Activated CD4-positive, alpha-beta T cell treated with anti-CD3 and anti-CD28 coated beads for 1 hour (primary cell): ENCODE data around the gene ZNF770.
"Not testable (repeated sequence)": the region's sequence is repeated elsewhere in the genome, so short reads cannot be mapped to it uniquely, and the experiment has no call there.

Experiments used
- DNase-seq: peaks from one replicate; pipeline ENCODE4 v3.0.0-alpha.2; 2020

The ZNF770 gene

GRCh38 chr15:34976073-34976472 is 12.0 kb downstream of the ZNF770 start:
- no peak for DNase-seq

- DNase-seq, result no peak
Measured at GRCh38 chr15:34973512-34973911, 14.6 kb downstream of the ZNF770 start.

GRCh38 chr15:34970098-34970643 is 17.9 kb downstream of the ZNF770 start:
- not testable (repeated sequence) for DNase-seq

- DNase-seq, result peak; percentile 82
Measured at GRCh38 chr15:34969340-34970097, 18.6 kb downstream of the ZNF770 start, which contains the start of gene AQR. AQR (minus strand) TSS chr15:34969742; CDS start chr15:34969613, 129 bp downstream.

- DNase-seq, result no peak
Measured at GRCh38 chr15:34964277-34964676, 23.8 kb downstream of the ZNF770 start.

- no peak for DNase-seq
Measured at GRCh38 chr15:34953851-34954250, 34.2 kb downstream of the ZNF770 start.

- DNase-seq, result no peak
Measured at GRCh38 chr15:34952481-34952880, 35.6 kb downstream of the ZNF770 start.

GRCh38 chr15:34951993-34952392 is 36.1 kb downstream of the ZNF770 start:
- DNase-seq, result no peak

- no peak for DNase-seq
Measured at GRCh38 chr15:34944936-34945335, 43.2 kb downstream of the ZNF770 start.

- no peak for DNase-seq
Measured at GRCh38 chr15:34943711-34944110, 44.4 kb downstream of the ZNF770 start.

GRCh38 chr15:34943264-34943663 is 44.8 kb downstream of the ZNF770 start:
- DNase-seq, result not testable (repeated sequence)

GRCh38 chr15:34942363-34942762 is 45.7 kb downstream of the ZNF770 start:
- no peak for DNase-seq

- no peak for DNase-seq
Measured at GRCh38 chr15:34941831-34942230, 46.3 kb downstream of the ZNF770 start.

GRCh38 chr15:34941185-34941698 is 46.8 kb downstream of the ZNF770 start:
- no peak for DNase-seq

- no peak for DNase-seq
Measured at GRCh38 chr15:34933432-34933975, 54.6 kb downstream of the ZNF770 start.

- DNase-seq, result not testable (repeated sequence)
Measured at GRCh38 chr15:34928349-34928748, 59.7 kb downstream of the ZNF770 start.
